Transverse colon (tissue), 3 donors: ENCODE results near the gene C1QTNF1.
A peak's percentile ranks its signal among the peaks of the same experiment; 100 is the strongest.

Source experiments
- EP300 ChIP-seq: sonication (generic); formaldehyde crosslinking; IDR thresholded peaks from one replicate; pipeline ENCODE4 v1.6.1; 2017; ENCODE audit warnings: antibody characterized with exemption, low read depth
- POLR2A ChIP-seq: fragments of 450-650 bp; IDR thresholded peaks from one replicate; pipeline ENCODE4 v1.6.1; 2016; ENCODE audit warnings: antibody characterized with exemption, mild to moderate bottlenecking, moderate library complexity
- TF ChIP-seq, protein P1 (sequence below), 5 experiments: fragments of 200-600 bp in 3 of 5; fragments of 450-650 bp in 2 of 5; sonication (generic) in 3 of 5; IDR thresholded peaks; 1 replicate in 2 of 5; 2 replicates in 3 of 5; pipeline ENCODE4 v1.5.1; 2016 to 2017; ENCODE audit warnings: antibody characterized with exemption in 5 of 5, inconsistent platforms in 3 of 5, mild to moderate bottlenecking in 2 of 5, moderate library complexity in 1 of 5

DNA sequence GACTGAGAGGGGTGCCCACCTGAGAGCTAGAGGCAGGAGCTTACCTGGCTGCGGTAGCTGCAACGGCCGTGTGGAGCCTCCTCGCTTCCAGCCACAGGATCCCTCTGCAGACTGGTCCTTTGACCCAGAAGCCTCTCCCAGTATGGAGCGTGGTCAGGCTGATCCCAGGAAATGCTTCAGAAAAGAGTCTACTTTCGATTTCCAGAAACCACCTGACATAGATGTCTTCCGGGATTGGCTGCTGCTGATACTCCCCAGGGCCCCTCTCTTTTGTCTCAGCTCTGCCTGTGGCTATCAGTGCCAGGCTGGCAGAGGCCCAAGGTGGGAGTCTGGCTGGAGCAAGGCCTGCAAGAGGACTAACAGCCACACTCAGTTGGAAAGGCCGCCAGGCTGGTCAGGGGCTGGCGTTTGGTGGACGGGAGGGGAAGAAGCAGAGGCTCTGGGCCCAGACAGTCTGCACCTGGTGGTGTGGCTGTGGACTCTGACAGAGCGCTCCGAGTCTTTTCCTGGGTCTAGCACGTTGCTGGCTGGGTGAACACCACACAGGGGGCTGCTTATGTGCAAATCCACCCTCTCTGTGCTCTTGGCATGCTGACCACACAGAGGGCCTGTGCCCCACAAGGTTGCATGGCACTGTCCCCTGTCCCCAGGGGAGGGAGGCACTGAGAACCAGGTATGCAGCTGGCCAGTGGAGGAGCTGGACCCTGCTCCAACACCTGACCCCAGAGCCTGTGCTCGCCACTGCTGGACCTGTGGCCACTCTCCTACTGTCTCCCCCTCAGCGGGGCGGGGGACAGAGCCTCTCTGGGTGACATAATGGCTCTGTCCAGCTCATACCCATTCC is 44.0 kb upstream of the C1QTNF1 start, which contains the start of gene LGALS3BP:
- TF ChIP-seq, protein P1, sequence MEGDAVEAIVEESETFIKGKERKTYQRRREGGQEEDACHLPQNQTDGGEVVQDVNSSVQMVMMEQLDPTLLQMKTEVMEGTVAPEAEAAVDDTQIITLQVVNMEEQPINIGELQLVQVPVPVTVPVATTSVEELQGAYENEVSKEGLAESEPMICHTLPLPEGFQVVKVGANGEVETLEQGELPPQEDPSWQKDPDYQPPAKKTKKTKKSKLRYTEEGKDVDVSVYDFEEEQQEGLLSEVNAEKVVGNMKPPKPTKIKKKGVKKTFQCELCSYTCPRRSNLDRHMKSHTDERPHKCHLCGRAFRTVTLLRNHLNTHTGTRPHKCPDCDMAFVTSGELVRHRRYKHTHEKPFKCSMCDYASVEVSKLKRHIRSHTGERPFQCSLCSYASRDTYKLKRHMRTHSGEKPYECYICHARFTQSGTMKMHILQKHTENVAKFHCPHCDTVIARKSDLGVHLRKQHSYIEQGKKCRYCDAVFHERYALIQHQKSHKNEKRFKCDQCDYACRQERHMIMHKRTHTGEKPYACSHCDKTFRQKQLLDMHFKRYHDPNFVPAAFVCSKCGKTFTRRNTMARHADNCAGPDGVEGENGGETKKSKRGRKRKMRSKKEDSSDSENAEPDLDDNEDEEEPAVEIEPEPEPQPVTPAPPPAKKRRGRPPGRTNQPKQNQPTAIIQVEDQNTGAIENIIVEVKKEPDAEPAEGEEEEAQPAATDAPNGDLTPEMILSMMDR (IDR thresholded peaks at IDR 0.05), result peak in 1 of 5 experiments; percentile 14
- TF ChIP-seq POLR2A, result peak; percentile 89
- no peak for TF ChIP-seq EP300
